Measurements from ENCODE around the gene MCC. TPM values are rescaled to one million over a fixed set of nuclear protein-coding genes. Genes with fewer than 3 reads are reported as not detected.

Gene MCC
- polyA plus RNA-seq, 1 donor (not counting 4 experiments of a cell fraction or from before 2014, with no cell fraction given): 24.6 TPM

- Histone ChIP-seq H3K27me3 (ENCODE audit: control insufficient read depth, extremely low read depth, insufficient read depth, low read length) (no peaks in the 10 kb centered on the region), H3K4me2 (ENCODE audit: control insufficient read depth, extremely low read depth, insufficient read depth, low read depth, low read length) (no peak overlapping the region), H2AFZ (ENCODE audit: control insufficient read depth, low read length) (no peak overlapping the region), H3K79me2 (ENCODE audit: control insufficient read depth, insufficient read depth, low read length) (no peaks in the 10 kb centered on the region), H3K9ac (ENCODE audit: control insufficient read depth, extremely low read depth, insufficient read depth, low read length) (no peak overlapping the region), H3K9me1 (ENCODE audit: control insufficient read depth, extremely low read depth, insufficient read depth, low read length) (peaks cover 6% of the 10 kb centered on the region), H3K9me3 (ENCODE audit: control insufficient read depth, low read depth, low read length) (no peaks in the 10 kb centered on the region), H3K36me3 (ENCODE audit: control insufficient read depth in 2 of 2, extremely low read depth in 1 of 2, insufficient read depth in 2 of 2, low read length in 2 of 2) (peaks cover 26 to 27% of the 10 kb centered on the region in 2 experiments), H3K4me1 (ENCODE audit: control insufficient read depth, extremely low read depth, insufficient read depth, low read length) (peaks cover 31% of the 10 kb centered on the region), H3K4me3 (ENCODE audit: control insufficient read depth in 2 of 3, extremely low read depth in 1 of 3, insufficient read depth in 2 of 3, low read depth in 1 of 3, low read length in 3 of 3) (no peak overlapping the region), H4K20me1 (ENCODE audit: control insufficient read depth, extremely low read depth, insufficient read depth, low read length) (no peaks in the 10 kb centered on the region), H3K27ac (ENCODE audit: control insufficient read depth, insufficient read depth, low read length) (no peak overlapping the region)
- TF ChIP-seq, protein P1, sequence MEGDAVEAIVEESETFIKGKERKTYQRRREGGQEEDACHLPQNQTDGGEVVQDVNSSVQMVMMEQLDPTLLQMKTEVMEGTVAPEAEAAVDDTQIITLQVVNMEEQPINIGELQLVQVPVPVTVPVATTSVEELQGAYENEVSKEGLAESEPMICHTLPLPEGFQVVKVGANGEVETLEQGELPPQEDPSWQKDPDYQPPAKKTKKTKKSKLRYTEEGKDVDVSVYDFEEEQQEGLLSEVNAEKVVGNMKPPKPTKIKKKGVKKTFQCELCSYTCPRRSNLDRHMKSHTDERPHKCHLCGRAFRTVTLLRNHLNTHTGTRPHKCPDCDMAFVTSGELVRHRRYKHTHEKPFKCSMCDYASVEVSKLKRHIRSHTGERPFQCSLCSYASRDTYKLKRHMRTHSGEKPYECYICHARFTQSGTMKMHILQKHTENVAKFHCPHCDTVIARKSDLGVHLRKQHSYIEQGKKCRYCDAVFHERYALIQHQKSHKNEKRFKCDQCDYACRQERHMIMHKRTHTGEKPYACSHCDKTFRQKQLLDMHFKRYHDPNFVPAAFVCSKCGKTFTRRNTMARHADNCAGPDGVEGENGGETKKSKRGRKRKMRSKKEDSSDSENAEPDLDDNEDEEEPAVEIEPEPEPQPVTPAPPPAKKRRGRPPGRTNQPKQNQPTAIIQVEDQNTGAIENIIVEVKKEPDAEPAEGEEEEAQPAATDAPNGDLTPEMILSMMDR (optimal IDR thresholded peaks at IDR 0.05 in 1 of 3, IDR thresholded peaks at IDR 0.05 in 1 of 3, conservative IDR thresholded peaks at IDR 0.05 in 1 of 3; ENCODE audit: extremely low read depth in 1 of 3, insufficient read depth in 2 of 3, low read length in 3 of 3): no peak
- no peak for TF ChIP-seq EZH2 (IDR thresholded peaks at IDR 0.05; ENCODE audit: low read length)
- FAIRE-seq (no peak), DNase-seq (ENCODE audit: low read depth, low spot score) (no peak)
- dilution Hi-C loops (cut with MboI; ENCODE audit: extremely low pct_ligation_motif_present, low sequenced_read_pairs): no loop called here
These were observed 427.7 kb downstream of the MCC start for GRCh38 chr5:113060408-113061025.

GRCh38 chr5:113059232-113060040, 428.8 kb downstream of the MCC start:
- no peak overlapping the region for H3K4me2 ChIP-seq (ENCODE audit: control insufficient read depth, extremely low read depth, insufficient read depth, low read depth, low read length)
- no peaks in the 10 kb centered on the region for H3K27me3 ChIP-seq (ENCODE audit: control insufficient read depth, extremely low read depth, insufficient read depth, low read length)
- H2AFZ ChIP-seq (ENCODE audit: control insufficient read depth, low read length): no peak overlapping the region
- peaks cover 31% of the 10 kb centered on the region for H3K4me1 ChIP-seq (ENCODE audit: control insufficient read depth, extremely low read depth, insufficient read depth, low read length)
- no peak for TF ChIP-seq EZH2 (IDR thresholded peaks at IDR 0.05; ENCODE audit: low read length)
- TF ChIP-seq, protein P1 (optimal IDR thresholded peaks at IDR 0.05 in 1 of 3, IDR thresholded peaks at IDR 0.05 in 1 of 3, conservative IDR thresholded peaks at IDR 0.05 in 1 of 3; ENCODE audit: extremely low read depth in 1 of 3, insufficient read depth in 2 of 3, low read length in 3 of 3): no peak
- H3K79me2 ChIP-seq (ENCODE audit: control insufficient read depth, insufficient read depth, low read length): no peaks in the 10 kb centered on the region
- H3K36me3 ChIP-seq (ENCODE audit: control insufficient read depth in 2 of 2, extremely low read depth in 1 of 2, insufficient read depth in 2 of 2, low read length in 2 of 2): peaks cover 30 to 33% of the 10 kb centered on the region in 2 experiments
- H4K20me1 ChIP-seq (ENCODE audit: control insufficient read depth, extremely low read depth, insufficient read depth, low read length): no peaks in the 10 kb centered on the region
- no peak overlapping the region for H3K9ac ChIP-seq (ENCODE audit: control insufficient read depth, extremely low read depth, insufficient read depth, low read length)
- no peak for DNase-seq (ENCODE audit: low read depth, low spot score)
- no peak overlapping the region for H3K27ac ChIP-seq (ENCODE audit: control insufficient read depth, insufficient read depth, low read length)
- peaks cover 6% of the 10 kb centered on the region for H3K9me1 ChIP-seq (ENCODE audit: control insufficient read depth, extremely low read depth, insufficient read depth, low read length)
- H3K9me3 ChIP-seq (ENCODE audit: control insufficient read depth, low read depth, low read length): no peaks in the 10 kb centered on the region
- dilution Hi-C loops (cut with MboI; ENCODE audit: extremely low pct_ligation_motif_present, low sequenced_read_pairs): no loop called here
- H3K4me3 ChIP-seq (ENCODE audit: control insufficient read depth in 2 of 3, extremely low read depth in 1 of 3, insufficient read depth in 2 of 3, low read depth in 1 of 3, low read length in 3 of 3): no peak overlapping the region
- no peak for FAIRE-seq
